Heart right ventricle (tissue), 16 donors: ENCODE measurements around the gene MLANA. TPM values are rescaled to one million over a fixed set of nuclear protein-coding genes. Genes with fewer than 3 reads are reported as not detected.

ENCODE experiments used
- ATAC-seq, 8 donors: fragments of 200-7000 bp; cut with Tn5 transposase; one replicate each; pipeline ENCODE4 v1.9.1; 2020; ENCODE audit warnings: mild to moderate bottlenecking in 8 of 8, moderate library complexity in 8 of 8, moderate number of reproducible peaks in 1 of 8
- DNase-seq, 2 donors: peaks; one replicate each; pipeline ENCODE4 v3.0.0-alpha.2; 2020
- H3K27ac ChIP-seq, 10 donors: fragments of 200-600 bp; sonication (generic) in 2 of 10; one replicate each; pipeline versions ENCODE4 v1.5.0 to v1.8.0; 2020 to 2022; ENCODE audit warnings: mild to moderate bottlenecking in 3 of 10
- H3K27me3 ChIP-seq, 7 donors: fragments of 200-600 bp; one replicate each; pipeline ENCODE4 v1.8.0; 2021 to 2022; ENCODE audit warnings: mild to moderate bottlenecking in 2 of 7
- H3K36me3 ChIP-seq, 9 donors: fragments of 200-600 bp; sonication (generic) in 1 of 9; one replicate each; pipeline versions ENCODE4 v1.5.0 to v1.8.0; 2020 to 2022; ENCODE audit warnings: mild to moderate bottlenecking in 2 of 9
- H3K4me1 ChIP-seq, 9 donors: fragments of 200-600 bp; sonication (generic) in 1 of 9; one replicate each; pipeline versions ENCODE4 v1.5.0 to v1.8.0; 2020 to 2022; ENCODE audit warnings: mild to moderate bottlenecking in 4 of 9
- H3K4me3 ChIP-seq, 10 donors: fragments of 200-600 bp; sonication (generic) in 2 of 10; one replicate each; pipeline versions ENCODE4 v1.5.0 to v1.8.0; 2020 to 2022; ENCODE audit warnings: mild to moderate bottlenecking in 7 of 10, moderate library complexity in 2 of 10
- H3K9me3 ChIP-seq, 11 donors: fragments of 200-600 bp in 10 of 11; sonication (generic) in 2 of 11; one replicate each; pipeline versions ENCODE4 v1.5.0 to v1.8.0; 2013 to 2022; ENCODE audit warnings: mild to moderate bottlenecking in 2 of 11, control low read depth in 1 of 11, moderate library complexity in 1 of 11
- CTCF ChIP-seq, 9 donors: fragments of 200-600 bp; sonication (generic) in 2 of 9; IDR thresholded peaks; one replicate each; pipeline versions ENCODE4 v1.5.0 to v1.8.0; 2021 to 2022; ENCODE audit warnings: antibody characterized with exemption in 9 of 9, mild to moderate bottlenecking in 5 of 9, moderate library complexity in 1 of 9
- WGBS, 2 donors: extraction: QIAGEN DNeasy Blood & Tissue Kit; methylation state at CpG; one replicate each; pipeline ENCODE4 v1.1.7; 2013; ENCODE audit warnings: inconsistent platforms in 1 of 2; 5-methylcytosine and 5-hydroxymethylcytosine counted together
- intact Hi-C, 10 donors: fragments of 100-400 bp; cut with DNase I; formaldehyde crosslinking; loops; one replicate each; pipeline versions ENCODE4 v1.11.1 to v1.14.2; 2022
- polyA plus RNA-seq, 2 donors: library from polyadenylated mRNA; stranded (reverse); fragments of 200-250 nt; gene quantifications; one replicate each; pipeline ENCODE4 v1.2.3, GENCODE V29; 2013
- total RNA-seq, 10 donors: library from RNA; stranded (reverse); fragmentation: NEBNext Ultra II Directional in 3 of 10; extraction: Animal tissue kit (Norgen Biotek cat#: 25700) in 3 of 10; gene quantifications; one replicate each; pipeline versions ENCODE4 v1.2.1 to v1.2.4, GENCODE V29; 2021 to 2023
- donor health status: Arrhythmogenic right ventricular cardiomyopathy.
- donor health status: ischemic (EF 13 %, LVEDD 7.1; RV severe dilation, severe dysfunction).
- donor health status: healthy with polysubstance abuse.
- donor health status: DM: no; HTN: yes; CAD: no.
- donor health status: DM: no; HTN: no; CAD: no.
- donor health status: ischemic (EF 25% LVEDD 6.9; RV normal size, moderate dysfunction).
- donor health status: ischemic (EF 25% LVEDD 5.7; RV mildly dilated, moderate dysfunction).
- donor health status: healthy.
- donor health status: DM: yes; HTN: yes; CAD: no.
- donor health status: Ischemic cardiomyopathy.
- donor health status: ischemic (EF 35%, LVEDD 5.7; RV mildly dilated, moderate dysfunction).
- donor health status: nonischemic (EF 11% LVEDD 7.7; RV severe dilation, severe dysfunction).
- donor health status: DM: yes; HTN: yes; CAD: no.
- donor health status: PGD.
- donor health status: ischemic (EF 29% LVEDD 5.4; RV normal size, mild dysfunction).
- donor health status: nonischemic (EF 23%, LVEDD 6.1; RV moderate dilation, normal function).

MLANA gene
- total and polyA plus RNA-seq, 12 donors, result not detected

DNA sequence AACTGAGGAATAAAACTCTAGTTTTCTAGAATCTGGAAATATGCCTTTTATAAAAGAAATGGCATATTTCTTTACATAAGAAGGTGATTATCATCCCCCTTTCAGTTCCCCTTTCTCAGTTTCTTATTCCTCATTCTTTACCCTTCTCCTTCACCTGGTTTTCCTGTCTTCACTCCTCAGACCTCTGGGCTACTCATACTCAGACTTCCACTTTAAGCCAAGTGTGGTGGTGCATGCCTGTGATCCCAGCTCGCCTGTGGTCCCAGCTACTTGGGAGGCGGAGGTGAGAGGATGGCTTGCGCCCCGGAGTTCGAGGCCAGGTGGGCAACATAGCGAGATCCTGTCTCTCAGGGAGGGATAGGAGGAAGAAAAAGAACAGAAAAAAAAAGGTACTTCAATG is 67.6 kb downstream of the MLANA start:
- TF ChIP-seq CTCF (IDR thresholded peaks at IDR 0.05), result no peak

More for the DNA sequence above, 67.6 kb downstream of the MLANA start:
- WGBS, 2 donors, result 94 to 96% methylated on average over 6 of the region's 6 CpGs
- Histone ChIP-seq H3K27me3 (no peaks in the 10 kb centered on the region), H3K9me3 (no peaks in the 10 kb centered on the region), H3K36me3 (peaks cover 0 to 13% (median 0%) of the 10 kb centered on the region in 9 donors), H3K4me3 (no peak overlapping the region), H3K4me1 (peaks cover 0 to 6% (median 0%) of the 10 kb centered on the region in 9 donors), H3K27ac (no peak overlapping the region)
- intact Hi-C loops, result loop anchor here in 1 of 10 donors (10.0 kb wide), 1 partner anchor 47 kb away; a partner anchor contains a TSS
- no peak for ATAC-seq
- no peak for DNase-seq

Other genes starting within 250 kb of the MLANA start
- gene ERMP1, start 57.8 kb upstream of the MLANA start, total RNA-seq, result 10 to 100 TPM; 17.0 to 26.2 (median 22.9) TPM
- gene ERMP1, start 57.8 kb upstream of the MLANA start, polyA plus RNA-seq, result 1 to 10 TPM; 5.1 to 5.3 TPM
- 10 to 100 TPM; 21.5 to 36.2 (median 26.8) TPM for gene RANBP6, start 124.7 kb downstream of the MLANA start, total RNA-seq
- 10 to 100 TPM in 1 of 2 donors, 1 to 10 TPM in 1; 8.7 to 12.9 TPM for gene RANBP6, start 124.7 kb downstream of the MLANA start, polyA plus RNA-seq